ENCODE results near the gene DNAI4.

DNA sequence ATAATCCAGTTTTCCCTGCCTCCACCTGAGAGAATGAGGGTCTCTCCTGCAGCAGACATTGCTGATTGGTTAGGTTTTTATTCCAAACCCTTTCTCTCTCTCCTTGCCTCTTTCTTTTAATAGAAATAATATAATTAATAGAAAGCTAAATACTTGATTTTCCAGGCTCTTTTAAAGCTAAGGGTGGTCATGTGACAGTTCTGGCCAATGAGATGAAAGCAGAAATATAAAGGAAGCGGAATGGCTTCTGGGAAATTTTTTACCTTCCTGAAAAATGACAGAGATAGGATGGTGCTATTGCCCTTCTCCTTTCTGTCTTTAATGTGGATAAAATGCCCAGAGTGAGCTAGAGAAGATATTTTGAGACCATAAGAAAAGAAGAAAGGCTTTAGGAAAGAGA is 35.6 kb downstream of the DNAI4 start:
- TF ChIP-seq SMAD4 (CRISPR knock-in tag; IDR thresholded peaks at IDR 0.05) (no peak), NR2C2 (CRISPR knock-in tag; IDR thresholded peaks at IDR 0.05) (no peak), ZNF121 (CRISPR knock-in tag; IDR thresholded peaks at IDR 0.05) (no peak), ZNF317 (CRISPR knock-in tag; IDR thresholded peaks at IDR 0.05; ENCODE audit: borderline replicate concordance, low read depth) (no peak), FOXK1 (CRISPR knock-in tag; IDR thresholded peaks at IDR 0.05) (no peak), SOX15 (CRISPR knock-in tag; IDR thresholded peaks at IDR 0.05) (no peak)
- TF ChIP-seq, protein P1, sequence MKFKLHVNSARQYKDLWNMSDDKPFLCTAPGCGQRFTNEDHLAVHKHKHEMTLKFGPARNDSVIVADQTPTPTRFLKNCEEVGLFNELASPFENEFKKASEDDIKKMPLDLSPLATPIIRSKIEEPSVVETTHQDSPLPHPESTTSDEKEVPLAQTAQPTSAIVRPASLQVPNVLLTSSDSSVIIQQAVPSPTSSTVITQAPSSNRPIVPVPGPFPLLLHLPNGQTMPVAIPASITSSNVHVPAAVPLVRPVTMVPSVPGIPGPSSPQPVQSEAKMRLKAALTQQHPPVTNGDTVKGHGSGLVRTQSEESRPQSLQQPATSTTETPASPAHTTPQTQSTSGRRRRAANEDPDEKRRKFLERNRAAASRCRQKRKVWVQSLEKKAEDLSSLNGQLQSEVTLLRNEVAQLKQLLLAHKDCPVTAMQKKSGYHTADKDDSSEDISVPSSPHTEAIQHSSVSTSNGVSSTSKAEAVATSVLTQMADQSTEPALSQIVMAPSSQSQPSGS (CRISPR knock-in tag; IDR thresholded peaks at IDR 0.05; ENCODE audit: borderline replicate concordance, low read depth): no peak
- TF ChIP-seq, protein P2, sequence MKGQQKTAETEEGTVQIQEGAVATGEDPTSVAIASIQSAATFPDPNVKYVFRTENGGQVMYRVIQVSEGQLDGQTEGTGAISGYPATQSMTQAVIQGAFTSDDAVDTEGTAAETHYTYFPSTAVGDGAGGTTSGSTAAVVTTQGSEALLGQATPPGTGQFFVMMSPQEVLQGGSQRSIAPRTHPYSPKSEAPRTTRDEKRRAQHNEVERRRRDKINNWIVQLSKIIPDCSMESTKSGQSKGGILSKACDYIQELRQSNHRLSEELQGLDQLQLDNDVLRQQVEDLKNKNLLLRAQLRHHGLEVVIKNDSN (CRISPR knock-in tag; IDR thresholded peaks at IDR 0.05): no peak
- TF ChIP-seq, protein P3, sequence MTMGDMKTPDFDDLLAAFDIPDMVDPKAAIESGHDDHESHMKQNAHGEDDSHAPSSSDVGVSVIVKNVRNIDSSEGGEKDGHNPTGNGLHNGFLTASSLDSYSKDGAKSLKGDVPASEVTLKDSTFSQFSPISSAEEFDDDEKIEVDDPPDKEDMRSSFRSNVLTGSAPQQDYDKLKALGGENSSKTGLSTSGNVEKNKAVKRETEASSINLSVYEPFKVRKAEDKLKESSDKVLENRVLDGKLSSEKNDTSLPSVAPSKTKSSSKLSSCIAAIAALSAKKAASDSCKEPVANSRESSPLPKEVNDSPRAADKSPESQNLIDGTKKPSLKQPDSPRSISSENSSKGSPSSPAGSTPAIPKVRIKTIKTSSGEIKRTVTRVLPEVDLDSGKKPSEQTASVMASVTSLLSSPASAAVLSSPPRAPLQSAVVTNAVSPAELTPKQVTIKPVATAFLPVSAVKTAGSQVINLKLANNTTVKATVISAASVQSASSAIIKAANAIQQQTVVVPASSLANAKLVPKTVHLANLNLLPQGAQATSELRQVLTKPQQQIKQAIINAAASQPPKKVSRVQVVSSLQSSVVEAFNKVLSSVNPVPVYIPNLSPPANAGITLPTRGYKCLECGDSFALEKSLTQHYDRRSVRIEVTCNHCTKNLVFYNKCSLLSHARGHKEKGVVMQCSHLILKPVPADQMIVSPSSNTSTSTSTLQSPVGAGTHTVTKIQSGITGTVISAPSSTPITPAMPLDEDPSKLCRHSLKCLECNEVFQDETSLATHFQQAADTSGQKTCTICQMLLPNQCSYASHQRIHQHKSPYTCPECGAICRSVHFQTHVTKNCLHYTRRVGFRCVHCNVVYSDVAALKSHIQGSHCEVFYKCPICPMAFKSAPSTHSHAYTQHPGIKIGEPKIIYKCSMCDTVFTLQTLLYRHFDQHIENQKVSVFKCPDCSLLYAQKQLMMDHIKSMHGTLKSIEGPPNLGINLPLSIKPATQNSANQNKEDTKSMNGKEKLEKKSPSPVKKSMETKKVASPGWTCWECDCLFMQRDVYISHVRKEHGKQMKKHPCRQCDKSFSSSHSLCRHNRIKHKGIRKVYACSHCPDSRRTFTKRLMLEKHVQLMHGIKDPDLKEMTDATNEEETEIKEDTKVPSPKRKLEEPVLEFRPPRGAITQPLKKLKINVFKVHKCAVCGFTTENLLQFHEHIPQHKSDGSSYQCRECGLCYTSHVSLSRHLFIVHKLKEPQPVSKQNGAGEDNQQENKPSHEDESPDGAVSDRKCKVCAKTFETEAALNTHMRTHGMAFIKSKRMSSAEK (CRISPR knock-in tag; IDR thresholded peaks at IDR 0.05; ENCODE audit: borderline replicate concordance): no peak
- TF ChIP-seq, protein P4, sequence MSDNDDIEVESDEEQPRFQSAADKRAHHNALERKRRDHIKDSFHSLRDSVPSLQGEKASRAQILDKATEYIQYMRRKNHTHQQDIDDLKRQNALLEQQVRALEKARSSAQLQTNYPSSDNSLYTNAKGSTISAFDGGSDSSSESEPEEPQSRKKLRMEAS (CRISPR knock-in tag; IDR thresholded peaks at IDR 0.05): no peak
- TF ChIP-seq, protein P5, sequence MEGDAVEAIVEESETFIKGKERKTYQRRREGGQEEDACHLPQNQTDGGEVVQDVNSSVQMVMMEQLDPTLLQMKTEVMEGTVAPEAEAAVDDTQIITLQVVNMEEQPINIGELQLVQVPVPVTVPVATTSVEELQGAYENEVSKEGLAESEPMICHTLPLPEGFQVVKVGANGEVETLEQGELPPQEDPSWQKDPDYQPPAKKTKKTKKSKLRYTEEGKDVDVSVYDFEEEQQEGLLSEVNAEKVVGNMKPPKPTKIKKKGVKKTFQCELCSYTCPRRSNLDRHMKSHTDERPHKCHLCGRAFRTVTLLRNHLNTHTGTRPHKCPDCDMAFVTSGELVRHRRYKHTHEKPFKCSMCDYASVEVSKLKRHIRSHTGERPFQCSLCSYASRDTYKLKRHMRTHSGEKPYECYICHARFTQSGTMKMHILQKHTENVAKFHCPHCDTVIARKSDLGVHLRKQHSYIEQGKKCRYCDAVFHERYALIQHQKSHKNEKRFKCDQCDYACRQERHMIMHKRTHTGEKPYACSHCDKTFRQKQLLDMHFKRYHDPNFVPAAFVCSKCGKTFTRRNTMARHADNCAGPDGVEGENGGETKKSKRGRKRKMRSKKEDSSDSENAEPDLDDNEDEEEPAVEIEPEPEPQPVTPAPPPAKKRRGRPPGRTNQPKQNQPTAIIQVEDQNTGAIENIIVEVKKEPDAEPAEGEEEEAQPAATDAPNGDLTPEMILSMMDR (IDR thresholded peaks at IDR 0.05): no peak
